ENCODE measurements around the gene ALK. TPM values are rescaled to one million over a fixed set of nuclear protein-coding genes. Genes with fewer than 3 reads are reported as not detected.
"Not testable (repeated sequence)": the region's sequence is repeated elsewhere in the genome, so short reads cannot be mapped to it uniquely, and the experiment has no call there.

The ALK gene
- total and polyA plus RNA-seq, 4 donors, result 4.2 to 16.7 (median 14.2) TPM

GRCh38 chr2:29253026-29253425 lies 668.4 kb downstream of the ALK start:
- WGBS (ENCODE audit: insufficient coverage), result 90% methylated on average over 2 of the region's 3 CpGs
- Histone ChIP-seq H3K27ac (ENCODE audit: low read depth, low read length) (no peak overlapping the region), H3K27me3 (ENCODE audit: control insufficient read depth, insufficient read depth, low read length) (no peaks in the 10 kb centered on the region), H3K4me3 (ENCODE audit: low read depth, low read length) (no peak overlapping the region), H3K9me3 (ENCODE audit: control insufficient read depth, insufficient read depth, low read length) (no peaks in the 10 kb centered on the region), H3K36me3 (ENCODE audit: control insufficient read depth, insufficient read depth, low read length) (peaks cover 4% of the 10 kb centered on the region), H3K4me1 (ENCODE audit: control insufficient read depth, insufficient read depth, low read length) (no peaks in the 10 kb centered on the region)
- no peak for DNase-seq (ENCODE audit: low read depth in 4 of 6, low spot score in 6 of 6)

GRCh38 chr2:29251406-29251805 lies 670.0 kb downstream of the ALK start:
- DNase-seq (ENCODE audit: low read depth in 4 of 6, low spot score in 6 of 6), result no peak
- no peak overlapping the region for H3K4me3 ChIP-seq (ENCODE audit: low read depth, low read length)
- H3K27ac ChIP-seq (ENCODE audit: low read depth, low read length), result no peak overlapping the region
- no peaks in the 10 kb centered on the region for H3K27me3 ChIP-seq (ENCODE audit: control insufficient read depth, insufficient read depth, low read length)
- WGBS (ENCODE audit: insufficient coverage), result 84% methylated on average over 5 of the region's 5 CpGs
- H3K9me3 ChIP-seq (ENCODE audit: control insufficient read depth, insufficient read depth, low read length), result no peaks in the 10 kb centered on the region
- peaks cover 7% of the 10 kb centered on the region for H3K36me3 ChIP-seq (ENCODE audit: control insufficient read depth, insufficient read depth, low read length)
- H3K4me1 ChIP-seq (ENCODE audit: control insufficient read depth, insufficient read depth, low read length), result no peaks in the 10 kb centered on the region

GRCh38 chr2:29250977-29251376 lies 670.4 kb downstream of the ALK start:
- 94% methylated on average over 7 of the region's 7 CpGs for WGBS (ENCODE audit: insufficient coverage)
- peaks cover 7% of the 10 kb centered on the region for H3K36me3 ChIP-seq (ENCODE audit: control insufficient read depth, insufficient read depth, low read length)
- no peak for DNase-seq (ENCODE audit: low read depth in 4 of 6, low spot score in 6 of 6)
- H3K9me3 ChIP-seq (ENCODE audit: control insufficient read depth, insufficient read depth, low read length), result no peaks in the 10 kb centered on the region
- H3K27me3 ChIP-seq (ENCODE audit: control insufficient read depth, insufficient read depth, low read length), result no peaks in the 10 kb centered on the region
- no peak overlapping the region for H3K27ac ChIP-seq (ENCODE audit: low read depth, low read length)
- no peaks in the 10 kb centered on the region for H3K4me1 ChIP-seq (ENCODE audit: control insufficient read depth, insufficient read depth, low read length)
- H3K4me3 ChIP-seq (ENCODE audit: low read depth, low read length), result no peak overlapping the region

GRCh38 chr2:29249666-29250253 lies 671.6 kb downstream of the ALK start:
- Histone ChIP-seq H3K27me3 (ENCODE audit: control insufficient read depth, insufficient read depth, low read length) (no peaks in the 10 kb centered on the region), H3K36me3 (ENCODE audit: control insufficient read depth, insufficient read depth, low read length) (peaks cover 7% of the 10 kb centered on the region), H3K4me3 (ENCODE audit: low read depth, low read length) (no peak overlapping the region), H3K4me1 (ENCODE audit: control insufficient read depth, insufficient read depth, low read length) (no peaks in the 10 kb centered on the region), H3K9me3 (ENCODE audit: control insufficient read depth, insufficient read depth, low read length) (no peaks in the 10 kb centered on the region), H3K27ac (ENCODE audit: low read depth, low read length) (no peak overlapping the region)
- DNase-seq (ENCODE audit: low read depth in 4 of 6, low spot score in 6 of 6), result no peak
- WGBS (ENCODE audit: insufficient coverage), result 79% methylated on average over 3 of the region's 11 CpGs

- 95% methylated on average over 3 of the region's 7 CpGs for WGBS (ENCODE audit: insufficient coverage)
- Histone ChIP-seq H3K4me3 (ENCODE audit: low read depth, low read length) (no peak overlapping the region), H3K9me3 (ENCODE audit: control insufficient read depth, insufficient read depth, low read length) (no peaks in the 10 kb centered on the region), H3K36me3 (ENCODE audit: control insufficient read depth, insufficient read depth, low read length) (peaks cover 7% of the 10 kb centered on the region), H3K27ac (ENCODE audit: low read depth, low read length) (no peak overlapping the region), H3K27me3 (ENCODE audit: control insufficient read depth, insufficient read depth, low read length) (no peaks in the 10 kb centered on the region), H3K4me1 (ENCODE audit: control insufficient read depth, insufficient read depth, low read length) (no peaks in the 10 kb centered on the region)
- no peak for DNase-seq (ENCODE audit: low read depth in 4 of 6, low spot score in 6 of 6)
Measured at GRCh38 chr2:29247336-29247914, 674.0 kb downstream of the ALK start.

- H3K27me3 ChIP-seq (ENCODE audit: control insufficient read depth, insufficient read depth, low read length), result no peaks in the 10 kb centered on the region
- H3K4me3 ChIP-seq (ENCODE audit: low read depth, low read length), result no peak overlapping the region
- WGBS (ENCODE audit: insufficient coverage), result 84% methylated on average over 35 of the region's 36 CpGs
- peaks cover 7% of the 10 kb centered on the region for H3K36me3 ChIP-seq (ENCODE audit: control insufficient read depth, insufficient read depth, low read length)
- H3K9me3 ChIP-seq (ENCODE audit: control insufficient read depth, insufficient read depth, low read length), result no peaks in the 10 kb centered on the region
- DNase-seq (ENCODE audit: low read depth in 4 of 6, low spot score in 6 of 6), result no peak
- no peaks in the 10 kb centered on the region for H3K4me1 ChIP-seq (ENCODE audit: control insufficient read depth, insufficient read depth, low read length)
- no peak overlapping the region for H3K27ac ChIP-seq (ENCODE audit: low read depth, low read length)
Measured at GRCh38 chr2:29246383-29247300, 674.7 kb downstream of the ALK start.

- no peaks in the 10 kb centered on the region for H3K9me3 ChIP-seq (ENCODE audit: control insufficient read depth, insufficient read depth, low read length)
- no peaks in the 10 kb centered on the region for H3K4me1 ChIP-seq (ENCODE audit: control insufficient read depth, insufficient read depth, low read length)
- no peaks in the 10 kb centered on the region for H3K27me3 ChIP-seq (ENCODE audit: control insufficient read depth, insufficient read depth, low read length)
- DNase-seq (ENCODE audit: low read depth in 4 of 6, low spot score in 6 of 6), result no peak
- H3K36me3 ChIP-seq (ENCODE audit: control insufficient read depth, insufficient read depth, low read length), result peaks cover 4% of the 10 kb centered on the region
- 76% methylated on average over 8 of the region's 10 CpGs for WGBS (ENCODE audit: insufficient coverage)
- H3K4me3 ChIP-seq (ENCODE audit: low read depth, low read length), result no peak overlapping the region
- H3K27ac ChIP-seq (ENCODE audit: low read depth, low read length), result no peak overlapping the region
Measured at GRCh38 chr2:29245742-29246382, 675.5 kb downstream of the ALK start.

- not testable (repeated sequence) for H3K36me3 ChIP-seq (ENCODE audit: control insufficient read depth, insufficient read depth, low read length); H3K27me3 ChIP-seq (ENCODE audit: control insufficient read depth, insufficient read depth, low read length); DNase-seq (ENCODE audit: low read depth in 4 of 6, low spot score in 6 of 6); H3K9me3 ChIP-seq (ENCODE audit: control insufficient read depth, insufficient read depth, low read length); H3K4me1 ChIP-seq (ENCODE audit: control insufficient read depth, insufficient read depth, low read length); H3K4me3 ChIP-seq (ENCODE audit: low read depth, low read length); H3K27ac ChIP-seq (ENCODE audit: low read depth, low read length)
- 98% methylated on average over 3 of the region's 3 CpGs for WGBS (ENCODE audit: insufficient coverage)
Measured at GRCh38 chr2:29245035-29245741, 676.2 kb downstream of the ALK start.

Measured in spinal cord (tissue), 10 donors.